Measurements from ENCODE around the gene ALOXE3.
"Not testable (repeated sequence)": the region's sequence is repeated elsewhere in the genome, so short reads cannot be mapped to it uniquely, and the experiment has no call there.

Gene ALOXE3

DNA sequence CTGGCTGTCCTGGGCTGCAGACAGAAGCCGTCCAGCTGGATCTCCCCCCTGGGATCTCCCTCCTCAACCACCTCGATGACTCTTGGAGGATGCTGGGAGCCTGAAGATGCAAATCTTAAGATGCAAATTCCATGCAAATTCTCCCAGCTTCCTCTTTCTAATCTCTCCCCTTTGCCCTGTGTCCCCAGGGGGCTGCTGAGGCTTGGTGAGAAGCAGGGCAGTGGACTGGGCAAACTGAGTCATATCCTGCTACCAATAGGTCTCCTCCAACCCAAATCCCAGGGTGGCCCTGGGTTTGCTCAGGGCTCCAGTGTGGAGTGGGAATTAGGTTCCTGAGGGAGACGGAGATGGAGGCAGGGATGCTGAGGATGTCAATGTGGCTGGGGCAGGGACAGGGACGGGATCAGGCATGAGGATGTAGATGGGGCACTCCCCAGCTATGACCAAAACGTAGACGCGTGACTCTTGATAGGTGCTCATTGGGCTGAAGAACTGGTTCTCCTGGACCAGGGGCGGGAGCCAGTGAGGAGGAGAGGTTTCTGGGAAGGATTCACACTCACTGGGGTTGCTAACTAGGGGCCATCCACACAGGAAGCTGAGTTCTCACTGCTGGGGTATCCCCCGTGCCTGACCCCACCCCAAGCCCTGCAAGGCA, 27.2 kb downstream of the ALOXE3 start:
- no peak for DNase-seq (ENCODE audit: low read depth)

DNA sequence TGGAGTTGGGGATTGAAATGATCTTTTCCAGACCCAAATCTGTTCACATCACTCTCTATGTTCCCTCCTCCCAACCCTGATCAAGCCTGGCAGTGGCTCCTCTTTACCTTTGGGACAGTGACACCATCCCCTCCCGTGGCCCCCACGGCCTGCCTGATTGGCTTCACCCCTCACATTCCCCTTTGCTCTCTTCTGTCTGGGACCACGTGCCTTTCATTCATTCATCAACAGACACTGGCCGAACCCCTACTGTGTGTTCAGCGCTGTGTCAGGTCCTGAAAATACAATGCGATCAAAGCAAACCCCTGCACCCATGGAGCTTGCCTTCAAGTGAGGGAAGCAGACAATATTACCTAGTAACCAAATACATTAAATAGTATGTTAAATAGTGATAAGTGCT, 28.6 kb downstream of the ALOXE3 start:
- DNase-seq (ENCODE audit: low read depth): no peak

DNA sequence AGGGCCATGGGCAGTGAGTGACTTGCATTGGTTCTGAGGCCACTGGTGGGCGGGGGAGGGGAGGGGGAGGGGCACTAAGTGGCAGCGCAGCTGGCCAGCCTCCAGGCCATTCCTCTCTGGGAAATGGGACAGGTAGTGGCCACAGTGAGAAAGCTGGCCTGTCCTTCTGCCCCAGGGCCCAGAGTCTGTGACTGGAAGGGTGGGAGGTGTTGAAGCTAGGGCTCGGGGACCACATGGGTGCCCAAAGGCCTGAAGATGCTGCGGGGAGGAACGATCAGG, 30.4 kb downstream of the ALOXE3 start:
- no peak for DNase-seq (ENCODE audit: low read depth)

DNA sequence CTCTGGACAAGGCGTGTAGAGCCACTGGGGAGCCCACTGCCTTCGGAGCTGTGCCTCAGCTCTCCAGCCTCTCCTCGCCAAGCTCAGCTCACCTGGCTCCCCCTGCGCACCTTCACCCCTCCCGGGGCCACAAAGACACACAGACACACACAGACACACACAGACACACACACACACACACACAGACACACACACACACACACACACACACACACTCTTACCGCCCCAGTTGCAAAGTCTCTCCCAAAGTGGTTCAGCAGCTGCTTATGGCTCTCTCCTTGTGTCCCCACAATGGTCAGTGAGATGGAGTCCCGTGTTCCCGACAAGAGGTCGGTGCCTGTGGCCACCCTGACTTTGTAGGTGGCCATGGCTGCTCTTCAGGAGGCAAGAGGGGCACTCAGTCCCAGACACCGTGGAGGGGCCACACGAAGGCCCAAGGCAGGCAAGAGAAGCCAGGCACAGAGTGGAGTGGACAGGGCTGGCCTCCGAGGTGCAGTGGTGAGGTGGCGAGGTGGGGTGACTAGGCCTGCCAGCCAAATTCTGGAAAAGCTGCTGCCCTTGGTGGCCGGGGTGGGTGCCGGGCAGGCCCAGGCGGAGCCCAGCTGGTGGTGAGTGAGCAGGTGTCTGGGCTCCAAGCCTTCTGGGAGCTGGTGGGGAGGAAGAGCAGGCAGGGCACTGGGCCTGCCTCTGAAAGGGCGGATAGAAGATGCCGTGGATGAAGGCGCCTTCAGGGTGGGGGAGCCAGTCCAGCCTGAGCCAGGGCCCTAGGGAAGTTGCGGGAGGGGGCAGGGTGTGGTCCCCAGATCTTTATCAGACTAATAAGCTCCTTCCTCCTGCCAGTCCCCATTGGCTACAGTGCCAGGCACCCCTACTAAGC, 31.0 kb downstream of the ALOXE3 start, which contains the start of gene ALOX12B:
Gene ALOX12B, minus strand, starts transcription at position 642 of the 877 bp plus-strand sequence. Its CDS starts 274 bp downstream, at position 368.
- DNase-seq (ENCODE audit: low read depth): no peak

DNA sequence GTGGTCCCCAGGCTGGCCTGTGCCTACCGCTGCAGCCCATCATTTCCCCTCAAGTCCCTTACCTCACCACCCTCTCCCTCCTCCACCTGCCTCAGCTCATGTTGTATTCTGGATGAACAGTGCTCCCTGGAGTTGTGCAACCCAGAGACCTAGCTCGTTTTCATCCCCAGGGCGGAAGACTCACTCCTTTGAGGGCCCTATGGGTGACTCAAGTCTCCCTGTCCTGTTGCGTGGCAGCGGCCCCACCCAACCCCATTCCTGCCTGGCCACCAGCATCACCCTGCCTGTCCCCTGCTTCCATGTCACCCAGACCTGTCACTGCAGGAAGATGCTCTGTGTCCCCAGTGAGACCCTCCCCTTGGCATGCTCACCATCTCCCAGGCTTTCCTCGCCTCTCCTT, 34.1 kb downstream of the ALOXE3 start:
- no peak for DNase-seq (ENCODE audit: low read depth)

DNA sequence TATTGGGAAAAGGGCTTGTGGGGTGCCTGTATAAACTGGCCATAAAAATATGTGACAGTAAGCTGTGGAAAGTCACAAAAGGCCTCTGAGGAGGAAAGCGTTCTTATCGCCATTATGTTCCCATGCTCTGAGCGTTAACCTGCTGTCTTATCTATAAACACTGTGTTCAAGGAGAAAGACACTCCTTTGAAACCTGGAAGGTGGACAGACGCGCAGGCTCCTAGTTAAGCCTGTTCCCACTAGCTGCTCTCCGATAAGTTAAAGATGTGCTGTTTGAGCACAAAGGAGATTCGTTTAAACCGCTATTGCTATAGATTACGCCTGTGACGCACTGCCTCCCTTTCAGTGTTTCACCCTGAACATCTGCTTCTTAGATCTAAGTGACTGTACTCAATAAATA, 36.0 kb downstream of the ALOXE3 start:
- no peak for DNase-seq (ENCODE audit: low read depth)

DNA sequence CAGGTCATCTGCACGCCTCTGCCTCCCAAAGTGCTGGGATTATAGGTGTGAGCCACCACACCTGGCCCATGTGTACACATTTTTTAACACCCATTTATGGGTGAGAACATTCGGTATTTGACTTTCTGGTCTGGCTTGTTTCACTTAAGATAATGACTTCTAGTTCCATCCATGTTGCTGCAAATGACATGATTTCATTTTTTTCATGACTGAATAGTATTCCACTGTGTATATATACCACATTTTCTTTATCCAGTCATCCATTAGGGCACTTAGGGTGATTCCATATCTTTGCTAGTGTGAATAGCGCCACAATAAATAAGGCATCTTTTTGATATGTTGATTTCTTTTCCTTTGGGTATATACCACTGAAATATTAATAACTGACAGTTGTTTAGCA, 36.4 kb downstream of the ALOXE3 start:
- no peak for DNase-seq (ENCODE audit: low read depth)

DNA sequence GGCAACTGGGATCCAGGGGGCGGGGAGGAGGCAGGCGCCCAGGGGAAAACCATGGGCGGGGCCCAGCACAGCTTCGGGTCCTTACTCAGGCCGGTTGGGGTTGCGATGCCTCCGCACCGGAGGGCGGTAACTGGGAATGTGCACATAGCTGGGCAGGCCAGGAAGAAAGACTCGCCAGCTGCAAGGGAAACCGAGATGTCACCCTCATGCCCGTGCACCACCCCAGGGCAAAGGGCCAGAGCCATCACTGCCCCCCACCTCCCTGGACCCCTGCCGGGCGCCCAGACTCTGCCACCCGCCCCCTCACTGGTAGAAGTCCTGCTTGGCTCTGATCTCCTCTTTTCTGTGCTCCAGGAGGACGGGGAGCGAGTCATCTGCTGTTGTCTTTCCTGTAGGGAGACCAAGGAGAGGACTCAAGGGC, 37.5 kb downstream of the ALOXE3 start:
- no peak for DNase-seq (ENCODE audit: low read depth)

DNA sequence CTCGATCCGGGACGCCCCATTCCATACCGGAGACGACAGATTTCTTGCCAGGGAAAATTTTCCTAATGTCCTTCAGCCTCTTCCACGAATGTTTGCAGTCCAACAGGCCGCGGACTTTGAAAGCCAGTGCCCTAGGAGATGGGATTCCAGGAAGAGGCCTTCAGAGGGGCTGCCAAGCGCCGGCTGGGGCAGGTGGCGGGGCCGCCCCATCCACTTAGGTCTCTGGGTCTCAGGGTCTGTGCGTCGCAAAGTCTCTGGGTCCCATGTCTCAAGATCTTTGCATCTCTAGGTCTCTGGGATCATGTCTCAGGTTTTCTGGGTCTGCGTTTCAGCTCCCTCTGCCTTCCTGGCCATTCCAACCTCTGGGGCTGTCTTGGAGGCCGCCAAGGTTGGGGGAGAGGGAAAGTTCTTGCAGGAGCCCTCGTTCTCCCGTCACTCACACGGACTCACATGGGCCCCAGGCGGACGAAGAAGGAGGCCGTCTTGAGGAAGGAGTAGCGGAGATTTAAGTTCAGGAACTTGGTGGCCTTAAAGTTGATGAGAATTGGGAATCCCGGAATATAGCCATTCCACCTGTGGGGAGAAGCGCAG, 38.0 kb downstream of the ALOXE3 start:
- no peak for DNase-seq (ENCODE audit: low read depth)

DNA sequence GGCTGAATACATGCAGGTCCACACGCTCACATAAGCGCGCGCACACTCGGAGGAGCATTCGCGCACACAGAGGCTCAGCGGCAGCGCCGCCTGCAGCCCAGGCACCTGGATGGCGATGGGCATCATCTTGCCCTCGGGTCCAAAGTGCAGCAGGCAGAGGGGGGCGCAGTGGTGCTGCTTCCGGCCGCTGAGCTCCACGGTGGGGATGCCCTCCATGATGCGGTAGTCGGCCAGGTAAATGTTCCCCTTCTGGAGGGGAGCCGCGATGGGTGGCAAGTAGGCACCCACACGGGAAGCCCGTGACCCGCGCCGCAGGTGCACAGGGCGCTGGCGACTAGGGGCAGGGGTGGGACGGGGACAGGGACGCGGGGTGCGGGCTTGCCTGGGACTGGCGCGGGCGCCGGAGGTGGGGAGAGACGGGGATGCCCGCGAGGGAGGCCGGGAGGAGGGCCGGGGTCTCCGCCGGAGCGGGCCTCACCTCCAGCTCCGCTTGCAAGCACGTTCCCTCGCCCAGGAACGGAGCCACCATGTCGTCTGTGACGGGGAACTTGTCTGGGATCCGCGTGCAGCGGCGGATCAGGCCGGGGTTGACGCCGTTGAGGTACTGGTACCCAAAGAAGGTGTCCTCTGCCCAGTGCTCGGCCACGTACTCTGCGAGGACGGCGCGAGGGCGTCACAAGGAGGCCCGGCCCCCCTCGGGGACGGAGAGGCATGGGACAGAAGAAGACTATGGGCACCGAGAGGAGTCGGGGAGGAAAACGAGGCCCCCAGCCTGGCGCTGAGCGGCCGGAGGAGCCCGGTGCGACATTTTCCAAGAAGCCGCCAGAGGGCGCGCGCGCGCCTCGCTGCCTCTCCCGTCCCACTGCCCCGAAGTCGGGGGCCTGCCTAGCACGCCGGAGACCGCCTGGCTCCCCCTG, 38.8 kb downstream of the ALOXE3 start:
- DNase-seq (ENCODE audit: low read depth): peak; percentile 65

DNA sequence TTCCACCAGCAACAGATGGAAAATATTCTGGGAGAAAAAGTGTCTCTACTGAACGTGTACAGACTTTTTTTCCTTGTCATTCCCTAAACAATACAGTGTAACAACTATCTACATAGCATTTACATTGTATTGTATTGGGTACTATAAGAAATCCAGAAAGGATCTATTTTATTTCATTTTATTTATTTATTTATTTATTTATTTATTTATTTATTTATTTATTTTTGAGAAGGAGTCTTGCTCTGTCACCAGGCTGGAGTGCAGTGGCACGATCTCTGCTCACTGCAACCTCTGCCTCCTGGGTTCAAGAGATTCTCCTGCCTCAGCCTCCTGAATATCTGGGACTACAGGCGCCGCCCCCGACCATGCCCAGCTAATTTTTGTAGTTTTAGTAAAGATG, 40.4 kb downstream of the ALOXE3 start:
- DNase-seq (ENCODE audit: low read depth): not testable (repeated sequence)

DNA sequence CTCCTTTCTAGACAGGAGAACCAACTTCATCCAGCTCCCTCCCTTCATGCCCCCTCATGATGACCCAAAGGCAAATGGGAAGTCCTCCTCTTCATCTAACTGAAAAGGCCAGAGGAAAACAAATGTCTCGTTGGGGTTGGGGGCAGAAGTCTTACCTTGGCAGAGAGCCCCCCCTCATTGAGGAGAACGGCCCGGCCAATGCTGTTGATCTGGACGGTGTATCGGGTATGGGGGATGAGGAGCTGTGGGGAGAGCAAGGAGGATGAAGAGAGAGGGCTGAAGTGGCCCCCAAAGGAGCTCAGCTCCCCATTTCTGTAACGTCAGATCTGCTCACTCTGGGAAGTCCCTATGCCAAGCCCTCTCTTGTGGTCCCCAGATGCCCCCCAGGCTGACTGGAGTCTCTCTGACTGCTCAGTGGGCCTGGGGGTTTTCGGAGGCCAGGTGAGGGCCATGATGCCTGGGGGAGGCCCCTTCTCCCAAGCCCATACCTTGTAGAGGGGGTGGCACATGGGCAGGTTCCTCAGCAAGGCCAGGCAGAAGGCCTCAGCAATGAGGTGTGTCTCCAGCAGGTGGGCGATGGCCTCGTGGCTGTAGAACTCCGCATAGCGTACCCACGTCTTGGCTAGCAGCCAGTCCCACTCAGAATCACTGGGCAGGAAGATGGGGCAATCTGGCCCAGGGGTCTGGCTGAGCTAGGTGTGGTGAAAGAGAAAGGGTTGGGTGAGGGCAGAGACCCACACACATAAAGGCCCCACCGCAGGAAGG, 41.6 kb downstream of the ALOXE3 start:
- no peak for DNase-seq (ENCODE audit: low read depth)

DNA sequence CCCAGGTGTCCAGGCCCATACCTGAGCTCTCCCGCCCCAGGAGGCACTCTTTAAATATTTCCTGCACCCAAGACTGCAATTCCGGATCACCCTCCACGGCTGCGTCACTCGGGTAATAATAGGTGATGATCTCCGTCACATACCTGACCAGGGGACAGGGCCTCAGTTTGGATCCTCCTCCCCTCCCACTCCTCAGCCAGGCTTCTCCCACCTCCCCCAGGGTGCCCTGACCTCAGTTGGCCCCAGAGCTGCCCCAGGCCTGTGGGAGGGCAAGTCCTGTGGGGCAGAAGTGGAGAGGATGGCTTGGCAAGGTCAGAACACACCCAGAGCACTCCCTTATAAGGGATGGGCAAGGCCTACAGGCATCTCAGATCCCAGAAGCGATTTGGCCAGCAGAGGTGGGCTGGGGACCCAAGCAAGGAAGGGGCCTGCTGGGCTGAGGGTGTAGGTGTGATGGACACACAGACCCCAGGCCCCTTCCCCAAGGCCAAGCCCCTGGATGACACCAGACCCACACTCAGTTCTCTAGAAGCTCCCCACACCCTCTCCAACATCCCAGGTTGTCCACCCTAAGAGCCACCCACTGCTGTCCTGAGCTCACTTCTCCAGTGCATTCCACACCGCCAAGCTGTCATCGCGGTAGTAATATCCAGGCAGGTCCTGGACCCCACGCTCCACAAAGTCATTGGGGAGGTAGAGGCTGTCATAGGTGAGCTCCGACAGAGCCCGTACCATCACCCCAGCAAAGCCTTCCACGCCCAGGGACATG, 42.6 kb downstream of the ALOXE3 start:
- DNase-seq (ENCODE audit: low read depth): no peak

DNA sequence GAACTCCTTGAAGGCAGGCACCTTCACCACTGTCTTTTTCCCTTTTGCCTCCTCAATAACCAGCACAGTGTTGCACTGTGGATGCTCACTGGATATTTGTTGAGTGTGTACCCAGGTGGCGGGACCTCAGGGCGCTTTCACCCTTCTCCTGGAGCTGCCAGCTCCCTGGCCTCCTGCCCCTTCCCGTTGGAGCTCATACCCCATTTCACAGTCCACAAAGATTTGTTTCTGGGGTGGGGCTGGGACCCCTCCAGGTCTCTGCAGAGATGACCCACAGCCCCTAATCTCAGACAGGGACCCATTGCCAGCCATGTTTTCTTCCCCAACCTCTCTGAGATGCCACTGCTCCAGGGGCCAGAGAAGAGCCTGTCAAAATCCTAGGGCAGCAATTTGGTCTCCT, 43.2 kb downstream of the ALOXE3 start:
- no peak for DNase-seq (ENCODE audit: low read depth)

DNA sequence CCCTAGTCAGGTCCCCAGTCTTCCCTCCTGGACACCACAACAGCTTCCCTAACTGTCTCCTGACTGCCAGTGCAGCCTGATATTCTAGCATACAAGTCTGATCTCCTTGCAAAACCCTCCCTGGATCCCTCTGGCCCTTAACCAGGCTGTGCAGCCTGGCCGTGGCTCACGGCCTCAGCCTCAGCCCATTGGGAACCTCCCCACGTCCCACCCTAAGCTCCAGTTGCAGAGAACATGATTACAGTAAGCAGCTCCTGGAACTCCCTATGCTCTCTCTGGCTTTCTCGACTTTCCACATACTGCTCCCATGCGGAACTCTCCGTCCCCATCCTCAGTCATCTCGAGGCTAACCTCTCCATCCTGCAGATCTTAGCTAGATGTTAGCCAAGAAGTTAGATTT, 43.8 kb downstream of the ALOXE3 start:
- DNase-seq (ENCODE audit: low read depth): no peak

DNA sequence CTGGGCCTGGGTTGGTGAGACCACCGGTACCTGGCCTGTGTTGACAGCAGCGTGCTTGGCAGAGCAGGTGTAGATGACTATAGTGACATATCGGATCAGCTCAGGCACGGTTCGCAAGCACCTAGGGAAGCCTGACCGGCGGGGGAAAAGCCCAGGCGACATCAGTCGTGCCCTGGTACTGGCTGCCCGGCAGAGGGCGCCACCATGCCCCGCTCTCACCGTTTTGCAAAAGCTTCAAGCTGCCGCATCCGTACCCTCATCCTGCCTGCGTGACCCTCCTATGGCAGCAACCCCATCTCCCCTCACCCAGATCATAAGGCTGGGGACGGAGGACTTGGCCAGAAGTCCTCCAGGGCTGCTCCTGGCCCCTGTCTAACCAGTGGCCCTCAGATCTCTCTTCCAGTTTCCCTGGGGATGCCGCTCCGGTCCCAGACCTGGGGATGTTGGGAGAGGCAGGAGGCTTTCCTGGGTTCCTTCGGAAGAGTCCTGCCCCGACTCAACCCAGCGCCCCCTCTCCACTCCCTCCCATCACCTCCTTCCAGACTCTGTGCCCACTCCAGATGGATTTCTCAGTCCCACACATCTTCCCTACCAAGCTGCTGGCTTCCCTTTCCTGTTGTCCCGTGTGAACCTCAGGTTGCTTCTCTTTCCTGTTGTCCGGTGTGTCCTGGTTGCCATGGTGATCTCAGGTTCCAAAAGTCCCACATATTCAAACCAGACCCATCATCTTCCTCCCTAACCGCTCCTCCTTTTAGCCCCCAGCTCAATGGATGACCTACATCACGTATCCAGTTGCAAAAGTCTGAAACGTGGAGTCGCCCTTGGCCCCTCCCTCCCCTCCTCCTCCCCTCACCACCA, 44.5 kb downstream of the ALOXE3 start:
- DNase-seq (ENCODE audit: low read depth): peak; percentile 79

DNA sequence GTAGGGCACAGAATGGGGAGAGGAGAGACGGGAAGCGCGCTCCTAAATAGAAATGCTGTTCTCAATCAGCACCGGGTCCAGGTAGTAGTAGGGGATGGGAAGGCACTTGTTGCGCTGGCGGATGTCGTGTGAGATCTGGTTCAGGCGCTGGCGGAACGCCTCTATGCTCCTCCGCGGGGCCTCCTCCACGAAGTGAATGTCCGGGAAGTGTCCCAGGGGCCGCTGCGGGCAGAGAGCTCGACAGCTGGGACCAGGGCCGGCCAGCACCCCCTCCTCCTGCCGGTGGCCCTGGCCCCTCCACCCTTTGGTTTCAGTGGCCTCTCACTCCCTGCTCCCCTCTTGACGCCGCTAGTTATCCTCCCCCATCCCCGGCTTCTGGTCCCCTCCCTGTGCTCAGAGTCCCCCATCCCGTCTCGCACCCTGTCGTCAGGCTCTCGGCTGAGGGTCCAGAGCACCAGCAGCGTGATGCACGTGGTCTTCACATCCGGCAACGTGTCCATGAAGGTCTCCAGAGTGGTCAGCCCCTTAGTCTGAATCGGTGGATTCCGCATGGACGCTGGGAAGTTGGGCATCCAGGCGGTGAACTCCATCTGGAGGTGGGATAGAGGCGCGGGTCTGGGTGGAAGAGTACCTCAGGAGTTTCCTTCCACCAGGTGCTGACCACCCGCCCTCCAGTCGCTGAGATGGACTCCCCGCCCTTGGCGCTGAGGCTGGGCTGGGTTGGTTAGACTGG, 45.4 kb downstream of the ALOXE3 start:
- DNase-seq (ENCODE audit: low read depth): no peak

DNA sequence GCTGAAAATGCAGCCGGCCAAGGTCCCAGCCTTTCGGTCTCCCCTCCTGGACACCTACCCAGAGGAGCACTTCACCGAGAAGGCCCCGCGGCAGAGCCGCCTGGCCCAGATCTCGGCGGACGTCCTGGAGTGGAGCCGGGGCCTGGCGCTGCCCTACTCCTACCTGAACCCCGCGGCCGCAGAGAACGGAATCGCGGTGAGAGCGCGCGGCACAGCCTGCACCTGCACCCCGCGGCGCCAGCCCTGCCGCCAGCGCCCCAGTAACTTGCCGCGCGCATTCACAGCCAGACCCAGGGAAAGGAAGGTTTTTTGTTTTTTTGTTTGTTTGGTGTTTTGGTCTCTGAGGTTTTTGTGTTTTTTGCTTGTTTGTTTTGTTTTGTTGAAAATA, 46.0 kb downstream of the ALOXE3 start:
- DNase-seq (ENCODE audit: low read depth): no peak

DNA sequence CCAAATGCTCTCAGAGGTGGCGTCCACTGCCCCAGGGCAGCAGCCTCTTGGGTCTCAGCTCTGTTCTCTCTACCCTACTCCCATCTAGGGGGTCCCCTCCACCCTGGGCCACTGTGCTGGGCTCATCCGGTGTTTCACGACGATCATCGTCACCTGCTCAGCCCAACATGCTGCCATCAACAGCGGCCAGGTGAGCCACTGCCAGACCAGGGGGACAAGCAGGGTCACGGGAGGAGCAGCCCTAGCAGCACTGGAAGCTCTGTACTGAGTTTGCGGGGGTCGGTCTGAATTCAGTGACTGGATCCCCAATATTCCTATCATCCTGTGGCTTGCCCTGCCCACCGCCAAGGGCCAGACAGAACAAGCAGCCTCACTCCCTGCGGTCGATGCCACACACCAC, 46.8 kb downstream of the ALOXE3 start:
- no peak for DNase-seq (ENCODE audit: low read depth)
